ENCODE results near the gene AQP9.

- TF ChIP-seq SIN3A (IDR thresholded peaks at IDR 0.05; ENCODE audit: borderline replicate concordance, insufficient read depth, low read length) (no peak), TAF1 (IDR thresholded peaks at IDR 0.05; ENCODE audit: borderline replicate concordance, insufficient read depth, low read length) (no peak)
These were observed 47.3 kb downstream of the AQP9 start for GRCh38 chr15:58185439-58185838.

All from PFSK-1 (cell line).